Testis (tissue), 2 donors: Measurements from ENCODE around the gene SEC24B.

Experiments
- POLR2A ChIP-seq: fragments of 450-650 bp; IDR thresholded peaks from one replicate; pipeline ENCODE4 v1.6.1; 2017; ENCODE audit warnings: antibody characterized with exemption, mild to moderate bottlenecking, moderate library complexity
- TF ChIP-seq, protein P1 (sequence below), 3 experiments: fragments of 450-650 bp in 2 of 3; fragments of 200-600 bp in 1 of 3; sonication (generic) in 1 of 3; IDR thresholded peaks; one replicate each; pipeline ENCODE4 v1.5.1; 2016 to 2019; ENCODE audit warnings: antibody characterized with exemption in 3 of 3, mild to moderate bottlenecking in 2 of 3, moderate library complexity in 1 of 3

DNA sequence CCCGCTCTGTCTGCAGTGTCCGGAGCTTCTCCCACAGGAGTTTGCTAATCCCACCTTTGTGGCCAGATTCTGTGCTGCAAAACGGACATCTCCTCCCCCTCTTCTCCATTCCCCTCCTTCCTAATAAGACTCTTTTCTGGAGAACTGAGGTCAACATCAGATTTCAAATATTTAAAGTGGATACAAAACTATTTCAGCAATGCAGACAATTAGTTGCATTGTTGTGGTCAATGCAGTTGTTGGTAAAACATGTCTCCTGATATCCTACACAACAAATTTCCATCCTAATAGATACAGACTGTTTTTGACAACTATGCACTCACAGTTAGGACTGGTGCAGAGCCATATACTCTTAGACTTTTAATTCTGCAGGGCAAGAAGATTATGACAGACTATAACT is 121.4 kb downstream of the SEC24B start:
- TF ChIP-seq, protein P1, sequence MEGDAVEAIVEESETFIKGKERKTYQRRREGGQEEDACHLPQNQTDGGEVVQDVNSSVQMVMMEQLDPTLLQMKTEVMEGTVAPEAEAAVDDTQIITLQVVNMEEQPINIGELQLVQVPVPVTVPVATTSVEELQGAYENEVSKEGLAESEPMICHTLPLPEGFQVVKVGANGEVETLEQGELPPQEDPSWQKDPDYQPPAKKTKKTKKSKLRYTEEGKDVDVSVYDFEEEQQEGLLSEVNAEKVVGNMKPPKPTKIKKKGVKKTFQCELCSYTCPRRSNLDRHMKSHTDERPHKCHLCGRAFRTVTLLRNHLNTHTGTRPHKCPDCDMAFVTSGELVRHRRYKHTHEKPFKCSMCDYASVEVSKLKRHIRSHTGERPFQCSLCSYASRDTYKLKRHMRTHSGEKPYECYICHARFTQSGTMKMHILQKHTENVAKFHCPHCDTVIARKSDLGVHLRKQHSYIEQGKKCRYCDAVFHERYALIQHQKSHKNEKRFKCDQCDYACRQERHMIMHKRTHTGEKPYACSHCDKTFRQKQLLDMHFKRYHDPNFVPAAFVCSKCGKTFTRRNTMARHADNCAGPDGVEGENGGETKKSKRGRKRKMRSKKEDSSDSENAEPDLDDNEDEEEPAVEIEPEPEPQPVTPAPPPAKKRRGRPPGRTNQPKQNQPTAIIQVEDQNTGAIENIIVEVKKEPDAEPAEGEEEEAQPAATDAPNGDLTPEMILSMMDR (IDR thresholded peaks at IDR 0.05), result no peak
- no peak for TF ChIP-seq POLR2A
